GM18498 (cell line): Measurements from ENCODE around the gene FGF22.
"Not testable (repeated sequence)": the region's sequence is repeated elsewhere in the genome, so short reads cannot be mapped to it uniquely, and the experiment has no call there.

Source experiments
- ATAC-seq: cut with Tn5 transposase; IDR thresholded peaks from one replicate; pipeline ENCODE4 v1.9.1; 2021; ENCODE audit warnings: mild to moderate bottlenecking, moderate library complexity; ENCODE audit not compliant: unreplicated experiment

The FGF22 gene

DNA sequence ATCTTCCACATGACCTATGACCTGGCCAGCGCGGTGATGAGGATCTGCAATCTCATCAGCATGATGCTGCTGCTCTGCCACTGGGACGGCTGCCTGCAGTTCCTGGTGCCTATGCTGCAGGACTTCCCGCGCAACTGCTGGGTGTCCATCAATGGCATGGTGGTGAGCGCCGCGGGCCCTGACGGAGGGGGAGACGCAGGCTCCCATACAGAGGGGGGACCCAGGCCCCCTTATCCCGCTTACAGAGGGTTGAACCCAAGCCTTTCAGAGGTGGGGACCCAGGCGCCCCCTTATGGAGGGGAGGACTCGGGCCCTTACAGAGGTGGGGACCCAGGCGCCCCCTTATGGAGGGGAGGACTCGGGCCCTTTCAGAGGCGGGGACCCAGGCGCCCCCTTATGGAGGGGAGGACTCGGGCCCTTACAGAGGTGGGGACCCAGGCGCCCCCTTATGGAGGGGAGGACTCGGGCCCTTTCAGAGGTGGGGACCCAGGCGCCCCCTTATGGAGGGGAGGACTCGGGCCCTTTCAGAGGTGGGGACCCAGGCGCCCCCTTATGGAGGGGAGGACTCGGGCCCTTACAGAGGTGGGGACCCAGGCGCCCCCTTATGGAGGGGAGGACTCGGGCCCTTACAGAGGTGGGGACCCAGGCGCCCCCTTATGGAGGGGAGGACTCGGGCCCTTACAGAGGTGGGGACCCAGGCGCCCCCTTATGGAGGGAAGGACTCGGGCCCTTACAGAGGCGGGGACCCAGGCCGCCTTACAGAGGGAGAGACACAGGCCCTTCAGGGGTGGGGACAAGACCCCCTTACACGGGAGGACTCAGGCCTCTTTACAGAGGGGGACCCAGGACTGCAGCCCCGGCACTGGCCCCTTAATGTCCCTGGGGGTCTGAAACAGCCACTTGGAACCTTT, 34.4 kb upstream of the FGF22 start:
- ATAC-seq, result not testable (repeated sequence)

DNA sequence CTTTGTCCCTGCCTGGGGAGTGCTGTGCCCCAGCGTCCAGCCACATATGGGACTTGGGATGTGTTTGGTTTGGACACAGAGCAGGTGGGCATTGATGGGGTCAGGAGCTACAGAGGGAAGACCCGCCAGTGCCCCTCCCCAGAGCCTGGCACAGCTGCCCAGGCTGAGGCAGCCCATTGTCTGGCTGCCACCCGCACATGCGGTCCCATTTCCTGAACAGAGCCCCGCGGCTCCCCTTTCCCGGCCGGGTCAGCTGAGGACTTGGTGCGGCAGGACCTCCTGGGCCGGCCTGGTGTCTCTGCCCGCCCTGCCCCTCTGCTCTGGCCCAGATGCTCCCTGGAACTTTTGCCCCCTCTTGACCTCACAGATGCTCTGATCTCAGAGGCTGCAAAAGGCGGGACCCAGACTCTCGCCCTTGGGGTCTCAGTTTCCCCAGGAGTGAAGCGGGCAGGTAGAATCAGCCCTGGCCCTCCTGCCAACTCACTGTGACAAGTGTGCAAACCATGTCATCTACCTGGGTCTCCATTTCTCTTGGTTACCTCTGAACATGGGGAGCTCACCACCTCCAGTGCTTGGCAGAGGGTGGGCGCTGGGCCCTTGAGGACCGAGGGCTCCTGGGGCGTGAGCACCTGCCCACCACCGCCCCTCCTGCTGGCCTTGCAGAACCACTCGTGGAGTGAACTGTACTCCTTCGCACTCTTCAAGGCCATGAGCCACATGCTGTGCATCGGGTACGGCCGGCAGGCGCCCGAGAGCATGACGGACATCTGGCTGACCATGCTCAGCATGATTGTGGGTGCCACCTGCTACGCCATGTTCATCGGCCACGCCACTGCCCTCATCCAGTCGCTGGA, 32.2 kb upstream of the FGF22 start:
- ATAC-seq, result no peak

DNA sequence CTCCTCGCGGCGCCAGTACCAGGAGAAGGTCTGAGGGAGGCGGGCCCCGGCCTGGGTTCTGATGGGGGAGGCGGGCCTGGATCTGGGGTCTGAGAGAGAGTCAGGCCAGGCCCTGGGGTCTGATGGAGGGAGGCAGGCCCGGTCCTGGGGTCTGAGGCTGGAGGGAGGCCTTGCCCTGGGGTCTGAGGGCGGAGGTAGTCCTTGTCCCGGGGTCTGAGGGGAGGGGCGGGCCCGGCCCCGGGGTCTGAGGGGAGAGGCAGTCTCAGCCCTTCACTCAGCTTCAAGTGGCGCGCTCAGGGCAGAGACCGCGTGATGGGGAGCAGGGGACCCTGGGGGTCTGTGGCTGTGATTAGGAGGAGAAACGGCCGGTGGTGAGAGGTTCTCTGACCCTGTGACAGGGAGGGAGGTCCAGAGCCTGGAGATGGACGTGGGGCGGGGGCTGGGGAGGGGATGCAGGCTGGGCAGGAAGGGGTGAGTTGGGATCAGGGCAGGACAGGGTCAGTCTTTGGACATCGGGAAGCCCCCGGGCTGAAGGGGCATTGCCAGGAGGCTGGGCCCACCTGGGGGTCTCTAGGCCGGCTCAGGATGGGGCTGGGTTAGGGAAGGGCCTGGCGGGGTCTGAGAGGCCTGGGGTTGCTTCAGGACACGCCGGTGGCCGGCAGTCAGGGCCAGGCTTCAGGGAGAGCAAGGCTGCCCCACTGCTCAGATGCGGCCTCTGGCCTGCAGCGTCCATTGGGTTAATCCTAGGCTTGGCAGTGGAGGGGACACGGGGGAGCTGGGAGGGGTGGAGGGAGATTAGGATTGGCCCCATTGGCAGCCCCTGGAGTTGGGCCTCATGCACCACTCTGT, 31.3 kb upstream of the FGF22 start:
- ATAC-seq, result no peak

DNA sequence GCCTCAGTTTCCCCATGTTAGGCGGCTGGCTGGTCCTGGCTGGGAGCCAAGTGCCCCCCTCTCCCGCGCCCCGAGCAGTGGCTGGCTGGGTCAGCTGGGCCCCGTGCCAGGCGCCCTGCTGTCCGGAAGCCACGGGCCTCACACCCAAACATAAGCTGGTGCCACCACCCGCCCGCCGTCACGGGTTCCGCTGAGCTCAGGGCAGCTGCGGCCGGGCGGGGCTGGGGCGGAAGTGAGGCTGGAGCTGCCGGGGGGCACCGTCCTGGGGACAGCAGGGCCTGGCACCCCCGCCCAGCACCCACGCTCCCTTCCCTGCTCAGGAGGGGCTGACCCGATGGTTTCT, 30.7 kb upstream of the FGF22 start:
- no peak for ATAC-seq

DNA sequence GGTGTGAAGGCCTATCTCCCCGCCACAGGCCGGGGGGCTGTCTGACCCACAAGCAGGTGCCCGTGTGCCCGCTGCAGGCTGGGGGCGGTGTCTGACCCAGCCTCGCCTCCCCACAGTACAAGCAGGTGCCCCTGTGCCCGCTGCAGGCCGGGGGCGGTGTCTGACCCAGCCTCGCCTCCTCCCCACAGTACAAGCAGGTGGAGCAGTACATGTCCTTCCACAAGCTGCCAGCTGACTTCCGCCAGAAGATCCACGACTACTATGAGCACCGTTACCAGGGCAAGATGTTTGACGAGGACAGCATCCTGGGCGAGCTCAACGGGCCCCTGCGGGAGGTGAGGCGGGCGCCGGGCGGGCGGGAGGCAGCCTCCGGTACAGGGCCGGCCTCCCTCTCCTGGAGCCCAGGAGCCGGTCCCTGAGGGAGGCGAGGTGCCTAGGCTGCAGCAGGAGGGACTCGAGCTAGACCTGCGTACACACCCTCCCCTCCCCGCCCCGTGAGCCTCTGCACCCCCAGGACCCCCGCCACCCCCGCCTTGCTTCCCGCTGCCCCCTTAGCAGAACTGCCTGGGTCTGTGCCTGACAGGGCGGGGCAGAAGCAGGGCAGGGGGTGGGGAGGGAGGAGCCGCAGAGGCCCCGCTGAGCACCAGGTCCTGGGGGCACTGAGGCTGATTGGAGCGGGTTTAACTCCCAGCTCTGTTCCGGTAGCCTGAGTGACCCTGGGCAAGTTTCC, 29.4 kb upstream of the FGF22 start:
- ATAC-seq, result no peak

DNA sequence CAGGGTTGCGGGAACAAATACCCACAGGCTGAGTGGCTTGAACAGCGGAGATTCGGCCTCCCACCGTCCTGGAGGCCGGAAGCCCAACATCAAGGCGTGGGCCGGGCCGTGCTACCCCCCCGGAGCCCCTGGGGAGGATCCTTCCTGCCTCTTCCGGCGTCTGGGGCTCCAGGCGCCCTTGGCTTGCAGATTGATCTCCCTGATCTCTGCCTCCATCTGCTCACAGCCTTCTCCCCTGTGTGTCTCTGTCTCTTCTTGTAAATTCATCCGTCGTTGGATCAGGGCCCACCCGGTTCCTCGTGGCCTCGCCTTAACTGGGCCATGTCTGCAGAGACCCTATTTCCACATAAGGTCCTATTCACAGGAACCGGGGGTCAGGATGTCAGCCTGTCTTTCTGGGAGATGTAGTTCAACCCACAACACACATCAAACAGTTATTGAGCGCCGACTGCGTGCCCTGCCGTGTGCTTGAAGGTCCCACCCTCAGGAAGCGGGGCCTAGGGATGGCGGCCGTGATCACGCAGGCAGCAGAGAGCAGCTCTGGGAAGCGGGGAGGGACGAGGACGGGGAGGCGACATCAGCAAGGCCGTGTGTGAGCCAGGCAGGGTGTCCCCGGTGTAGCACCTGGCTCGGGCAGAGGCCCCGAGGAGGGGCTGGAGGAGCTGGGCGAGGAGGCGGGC, 28.7 kb upstream of the FGF22 start:
- no peak for ATAC-seq

DNA sequence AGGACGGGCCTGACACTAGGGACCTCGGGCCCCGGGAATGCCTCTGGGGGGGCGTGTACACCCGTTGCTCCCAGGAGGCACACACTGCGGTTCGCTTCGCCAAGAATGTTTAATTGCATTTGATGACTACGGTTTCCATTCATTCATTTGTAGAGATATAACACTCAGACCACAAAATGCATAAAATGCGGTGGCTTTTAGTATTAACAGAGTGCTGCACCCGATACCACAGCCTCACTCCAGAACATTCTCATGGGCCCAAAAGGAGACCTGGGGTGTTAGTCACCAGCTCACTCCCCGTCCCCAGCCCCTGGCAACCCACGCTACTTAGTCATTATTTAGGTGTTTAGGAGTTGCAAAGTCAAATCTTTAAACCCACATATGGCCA, 28.2 kb upstream of the FGF22 start:
- ATAC-seq, result no peak

DNA sequence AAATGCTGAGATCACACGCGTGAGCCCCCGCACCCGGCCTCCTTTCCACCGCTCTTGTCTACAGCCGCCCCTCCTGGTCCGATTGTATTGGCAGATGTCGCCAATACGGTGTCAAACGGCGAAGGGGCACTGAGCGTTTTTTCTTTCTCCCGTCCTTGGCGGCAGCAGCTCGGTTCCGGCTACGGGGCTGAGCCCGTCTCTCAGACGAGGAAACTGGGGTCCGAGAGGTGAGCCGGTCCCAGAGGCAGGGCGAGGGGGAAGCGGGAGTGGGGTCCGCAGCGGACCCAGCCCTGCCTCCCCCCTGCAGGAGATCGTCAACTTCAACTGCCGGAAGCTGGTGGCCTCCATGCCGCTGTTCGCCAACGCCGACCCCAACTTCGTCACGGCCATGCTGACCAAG, 26.7 kb upstream of the FGF22 start:
- no peak for ATAC-seq

DNA sequence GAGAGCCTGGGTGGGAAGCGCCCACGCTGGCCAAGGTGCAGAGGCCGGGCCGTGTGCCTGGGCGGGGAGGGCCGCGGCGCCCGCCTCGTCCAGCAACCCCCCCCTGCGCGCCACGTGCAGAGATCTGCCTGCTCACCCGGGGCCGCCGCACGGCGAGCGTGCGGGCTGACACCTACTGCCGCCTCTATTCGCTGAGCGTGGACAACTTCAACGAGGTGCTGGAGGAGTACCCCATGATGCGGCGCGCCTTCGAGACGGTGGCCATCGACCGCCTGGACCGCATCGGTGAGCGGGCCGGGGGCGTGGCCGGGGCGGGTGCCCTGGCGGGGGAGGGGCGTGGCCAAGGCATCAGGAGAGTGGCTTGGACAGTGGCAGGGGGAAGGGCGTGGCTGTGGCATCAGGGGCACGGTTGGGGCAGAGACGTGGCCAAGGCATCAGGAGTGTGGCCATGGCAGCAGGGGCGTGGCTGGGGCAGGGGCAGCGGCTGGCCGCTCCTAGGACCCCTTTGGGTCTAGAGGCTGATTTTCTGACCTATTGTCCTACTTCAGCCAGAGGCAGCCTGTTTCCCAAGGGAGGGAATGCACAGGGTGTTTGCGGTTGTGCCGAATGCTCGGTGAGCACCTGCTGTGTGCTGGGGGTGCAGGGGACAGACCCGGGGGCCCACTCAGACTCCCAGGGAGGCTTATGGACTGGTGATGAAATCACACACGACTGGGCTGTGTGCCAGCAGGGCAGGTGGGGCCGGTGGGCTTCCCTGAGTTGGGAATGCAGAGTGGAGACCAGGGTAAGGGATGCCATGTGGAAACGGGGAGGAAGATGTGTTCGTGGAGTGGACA, 25.7 kb upstream of the FGF22 start:
- no peak for ATAC-seq

DNA sequence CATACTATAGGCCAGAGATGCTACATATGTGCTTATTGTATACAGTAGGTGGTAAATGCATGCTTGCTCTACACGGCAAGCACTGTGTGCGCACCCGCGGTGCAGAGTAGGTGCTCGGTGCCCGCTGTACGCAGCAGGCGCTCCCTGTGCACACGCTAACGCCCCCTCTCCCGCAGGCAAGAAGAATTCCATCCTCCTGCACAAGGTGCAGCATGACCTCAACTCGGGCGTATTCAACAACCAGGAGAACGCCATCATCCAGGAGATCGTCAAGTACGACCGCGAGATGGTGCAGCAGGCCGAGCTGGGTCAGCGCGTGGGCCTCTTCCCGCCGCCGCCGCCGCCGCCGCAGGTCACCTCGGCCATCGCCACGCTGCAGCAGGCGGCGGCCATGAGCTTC, 24.1 kb upstream of the FGF22 start:
- ATAC-seq, result no peak

DNA sequence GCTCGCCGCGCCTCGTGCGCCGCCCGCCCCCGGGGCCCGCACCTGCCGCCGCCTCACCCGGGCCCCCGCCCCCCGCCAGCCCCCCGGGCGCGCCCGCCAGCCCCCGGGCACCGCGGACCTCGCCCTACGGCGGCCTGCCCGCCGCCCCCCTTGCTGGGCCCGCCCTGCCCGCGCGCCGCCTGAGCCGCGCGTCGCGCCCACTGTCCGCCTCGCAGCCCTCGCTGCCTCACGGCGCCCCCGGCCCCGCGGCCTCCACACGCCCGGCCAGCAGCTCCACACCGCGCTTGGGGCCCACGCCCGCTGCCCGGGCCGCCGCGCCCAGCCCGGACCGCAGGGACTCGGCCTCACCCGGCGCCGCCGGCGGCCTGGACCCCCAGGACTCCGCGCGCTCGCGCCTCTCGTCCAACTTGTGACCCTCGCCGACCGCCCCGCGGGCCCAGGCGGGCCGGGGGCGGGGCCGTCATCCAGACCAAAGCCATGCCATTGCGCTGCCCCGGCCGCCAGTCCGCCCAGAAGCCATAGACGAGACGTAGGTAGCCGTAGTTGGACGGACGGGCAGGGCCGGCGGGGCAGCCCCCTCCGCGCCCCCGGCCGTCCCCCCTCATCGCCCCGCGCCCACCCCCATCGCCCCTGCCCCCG, 23.5 kb upstream of the FGF22 start:
- ATAC-seq, result no peak

DNA sequence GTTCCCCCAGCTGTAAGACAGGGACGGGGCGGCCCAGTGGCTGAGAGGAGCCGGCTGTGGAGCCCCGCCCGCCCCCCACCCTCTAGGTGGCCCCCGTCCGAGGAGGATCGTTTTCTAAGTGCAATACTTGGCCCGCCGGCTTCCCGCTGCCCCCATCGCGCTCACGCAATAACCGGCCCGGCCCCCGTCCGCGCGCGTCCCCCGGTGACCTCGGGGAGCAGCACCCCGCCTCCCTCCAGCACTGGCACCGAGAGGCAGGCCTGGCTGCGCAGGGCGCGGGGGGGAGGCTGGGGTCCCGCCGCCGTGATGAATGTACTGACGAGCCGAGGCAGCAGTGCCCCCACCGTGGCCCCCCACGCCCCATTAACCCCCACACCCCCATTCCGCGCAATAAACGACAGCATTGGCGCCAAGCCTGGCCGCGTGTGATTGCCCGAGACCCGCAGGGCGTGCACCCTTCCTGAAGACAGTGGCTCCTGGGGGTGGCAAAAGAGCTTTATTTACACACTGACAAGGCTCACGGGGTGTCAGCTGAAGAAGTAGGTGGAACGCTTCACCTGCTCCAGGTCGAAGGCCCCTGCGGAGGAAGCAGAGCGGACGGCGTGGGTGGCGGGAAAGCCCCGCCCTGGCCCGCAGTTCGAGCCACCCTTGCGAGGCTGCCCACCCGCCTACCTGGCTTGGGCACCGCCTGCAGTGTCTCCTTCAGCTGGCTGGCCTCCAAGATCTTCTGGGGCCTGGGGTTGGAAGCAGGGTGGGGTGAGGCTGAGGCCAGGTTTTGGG, 22.7 kb upstream of the FGF22 start:
- no peak for ATAC-seq

DNA sequence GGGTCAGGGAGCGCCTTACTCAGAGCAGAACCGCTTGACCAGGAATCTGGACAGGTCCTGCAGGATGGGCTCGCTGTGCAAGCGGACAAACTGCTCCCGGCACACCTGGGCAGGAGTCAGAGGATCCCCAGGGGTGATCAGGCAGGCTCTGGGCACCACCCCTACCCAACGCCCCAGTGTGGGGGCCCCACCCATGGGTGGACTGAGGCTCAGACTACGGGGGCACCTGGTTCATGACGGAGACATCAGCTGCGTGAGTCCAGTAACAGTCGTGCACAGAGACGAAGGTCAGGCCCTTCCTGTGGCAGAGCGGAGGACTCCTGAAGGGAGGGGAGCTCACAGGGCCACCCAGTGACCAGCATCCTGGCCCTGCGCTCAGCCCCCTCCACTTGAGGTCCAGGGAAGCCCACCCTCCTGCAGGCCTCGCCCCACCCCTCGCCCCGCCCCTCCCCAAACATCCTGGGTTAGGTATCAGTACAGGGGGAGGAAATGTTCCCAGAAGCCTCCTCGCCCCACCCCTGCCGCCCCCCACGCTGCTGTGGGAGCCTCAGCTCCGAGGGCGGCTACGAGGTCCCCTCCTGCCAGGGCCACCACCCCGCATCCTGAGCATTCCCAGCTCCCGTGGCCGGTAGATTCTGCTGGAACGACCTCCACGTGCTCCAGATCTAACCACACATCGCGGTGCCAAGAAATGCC, 22.0 kb upstream of the FGF22 start:
- no peak for ATAC-seq

DNA sequence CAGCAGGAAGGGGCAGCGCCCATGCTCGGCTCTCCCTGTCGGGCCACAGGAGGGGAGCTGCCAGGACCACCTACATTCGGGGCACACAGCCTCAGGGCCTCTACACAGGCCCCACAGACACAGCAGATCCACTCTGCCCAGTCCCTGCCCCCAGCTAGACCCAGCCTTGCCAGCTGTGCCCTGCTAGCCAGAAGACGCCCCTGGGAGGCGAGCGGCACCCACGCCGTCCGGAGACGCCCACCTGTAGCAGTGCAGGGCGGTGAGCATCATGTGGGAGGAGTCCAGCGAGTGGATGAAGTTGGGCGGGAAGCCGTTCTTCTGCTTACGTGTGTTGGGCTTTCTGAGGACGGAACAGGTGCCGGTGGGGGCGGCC, 21.4 kb upstream of the FGF22 start:
- no peak for ATAC-seq

DNA sequence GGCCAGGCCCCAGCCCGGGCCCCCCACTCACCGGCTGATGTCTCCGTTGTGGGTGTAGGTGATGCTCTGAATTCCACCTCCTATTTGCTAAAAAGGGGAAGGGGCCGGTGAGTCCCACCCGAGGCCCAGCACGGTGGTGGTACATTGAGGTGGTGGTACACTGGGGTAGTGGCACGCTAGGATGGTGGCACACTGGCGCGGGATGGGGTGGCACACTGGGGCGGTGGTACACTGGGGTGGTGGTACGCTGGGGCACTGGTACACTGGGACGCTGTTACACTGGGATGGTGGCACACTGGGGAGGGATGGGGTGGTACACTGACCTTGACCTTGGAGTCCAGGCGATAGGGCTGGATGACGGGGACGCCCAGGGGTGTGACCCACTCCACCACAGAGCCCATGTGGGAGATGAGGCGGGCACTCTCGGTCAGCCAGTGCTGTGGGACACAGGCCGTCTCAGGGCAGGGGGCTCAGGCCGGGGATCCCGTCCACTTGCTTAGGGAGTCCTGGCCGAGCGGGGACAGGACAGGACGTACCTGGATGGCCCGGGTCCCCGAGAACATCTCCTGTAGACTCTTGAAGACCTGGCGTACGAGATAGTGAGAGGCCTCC, 20.9 kb upstream of the FGF22 start:
- ATAC-seq, result no peak

DNA sequence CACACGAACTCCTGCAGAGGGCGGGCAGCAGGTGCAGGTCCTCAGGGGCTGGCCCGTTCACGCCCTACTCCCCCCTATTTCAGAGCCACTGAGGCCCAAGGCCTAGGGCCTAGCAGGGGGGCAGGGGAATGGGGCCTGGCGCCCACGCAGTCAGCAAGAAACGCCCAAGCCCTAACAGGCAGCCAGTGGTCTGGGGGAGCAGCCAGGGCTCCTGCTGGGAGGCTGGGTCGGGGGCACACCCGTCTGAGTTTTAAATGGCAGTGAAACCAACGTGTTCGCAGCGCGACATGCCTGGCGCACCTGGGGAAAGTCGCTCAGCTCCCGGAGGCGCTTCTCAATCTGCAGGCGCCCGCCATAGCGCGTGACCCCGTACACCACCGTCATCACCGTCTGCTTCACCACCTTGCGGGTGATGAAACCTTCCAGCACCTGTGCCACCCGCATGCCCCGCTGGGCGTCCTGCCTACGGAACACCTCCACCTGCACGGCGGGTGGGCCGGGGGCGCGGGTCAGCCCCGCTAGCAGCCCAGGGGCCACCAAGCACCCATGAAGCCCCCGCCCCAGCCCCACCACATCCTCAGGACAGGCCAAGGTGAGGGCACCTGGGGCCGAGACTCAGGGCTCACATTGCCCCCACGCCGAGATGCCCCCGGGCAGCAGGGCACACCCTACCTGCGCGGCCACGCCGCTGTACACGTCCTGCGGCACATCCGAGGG, 20.2 kb upstream of the FGF22 start:
- ATAC-seq, result no peak
